CD14-positive monocyte (primary cell): Measurements from ENCODE around the gene DGKI. TPM values are rescaled to one million over a fixed set of nuclear protein-coding genes. Genes with fewer than 3 reads are reported as not detected.

ENCODE experiments used
- DNase-seq, 3 donors: peaks; one replicate each; pipeline ENCODE4 v3.0.0-alpha.2; 2011 to 2022
- H2AFZ ChIP-seq: 2 replicates; pipeline ENCODE4 v1.6.0; 2012; ENCODE audit warnings: mild to moderate bottlenecking, low read depth, low read length, inconsistent platforms; ENCODE audit not compliant: insufficient read depth, poor library complexity, severe bottlenecking
- H3K27ac ChIP-seq, 2 donors: 1 replicate in 1 of 2; 2 replicates in 1 of 2; pipeline ENCODE4 v1.5.1; 2012 to 2013; ENCODE audit warnings: low read length in 2 of 2, control low read depth in 1 of 2, inconsistent platforms in 1 of 2, low read depth in 1 of 2, mild to moderate bottlenecking in 1 of 2
- H3K27me3 ChIP-seq, 2 donors: one replicate each; pipeline versions ENCODE4 v1.6.0 to v1.6.1; 2011 to 2013; ENCODE audit warnings: low read length in 2 of 2; ENCODE audit not compliant: control insufficient read depth in 2 of 2, insufficient read depth in 2 of 2
- H3K36me3 ChIP-seq, 2 donors: replicated peaks in 1 of 2; 1 replicate in 1 of 2; 2 replicates in 1 of 2; pipeline versions ENCODE4 v1.5.1 to v1.6.1; 2012 to 2013; ENCODE audit warnings: low read length in 2 of 2, control low read depth in 1 of 2, inconsistent platforms in 1 of 2, mild to moderate bottlenecking in 1 of 2; ENCODE audit not compliant: insufficient read depth in 2 of 2, control insufficient read depth in 1 of 2
- H3K4me1 ChIP-seq, 2 donors: 1 replicate in 1 of 2; 2 replicates in 1 of 2; pipeline versions ENCODE4 v1.5.1 to v1.6.1; 2012 to 2013; ENCODE audit warnings: low read length in 2 of 2, control low read depth in 1 of 2, inconsistent platforms in 1 of 2, mild to moderate bottlenecking in 1 of 2, moderate library complexity in 1 of 2; ENCODE audit not compliant: insufficient read depth in 2 of 2, control insufficient read depth in 1 of 2
- H3K4me2 ChIP-seq: replicated peaks from 2 replicates; pipeline ENCODE3; 2012; ENCODE audit warnings: low read length, moderate library complexity, mild to moderate bottlenecking; ENCODE audit not compliant: poor library complexity, severe bottlenecking; ENCODE audit errors: extremely low read depth
- H3K4me3 ChIP-seq, 3 experiments: fragments of 200-600 bp in 1 of 3; sonication (generic) in 1 of 3; replicated peaks in 1 of 3; 1 replicate in 2 of 3; 2 replicates in 1 of 3; pipeline ENCODE4 v1.5.1; 2011 to 2013; ENCODE audit warnings: low read length in 3 of 3, mild to moderate bottlenecking in 3 of 3, control low read depth in 2 of 3, low read depth in 2 of 3, inconsistent platforms in 1 of 3, moderate library complexity in 1 of 3
- H3K79me2 ChIP-seq: 2 replicates; pipeline ENCODE4 v1.6.0; 2012; ENCODE audit warnings: mild to moderate bottlenecking, control low read depth, inconsistent platforms, low read length, moderate library complexity; ENCODE audit not compliant: insufficient read depth
- H3K9ac ChIP-seq: 2 replicates; pipeline ENCODE4 v1.6.0; 2017; ENCODE audit warnings: low read length, mild to moderate bottlenecking; ENCODE audit not compliant: insufficient read depth, poor library complexity, severe bottlenecking
- H3K9me3 ChIP-seq, 2 donors: replicated peaks in 1 of 2; 1 replicate in 1 of 2; 2 replicates in 1 of 2; pipeline versions ENCODE4 v1.5.1 to v1.6.1; 2012 to 2013; ENCODE audit warnings: low read length in 2 of 2, control low read depth in 1 of 2; ENCODE audit not compliant: control insufficient read depth in 1 of 2, insufficient read depth in 1 of 2
- H4K20me1 ChIP-seq: 2 replicates; pipeline ENCODE4 v1.6.0; 2012; ENCODE audit warnings: mild to moderate bottlenecking, low read length, control low read depth, moderate library complexity; ENCODE audit not compliant: insufficient read depth
- H3K27ac Mint-ChIP-seq, 7 donors: one replicate each; pipeline ENCODE4 v1.8.0; 2020; ENCODE audit warnings: mild to moderate bottlenecking in 7 of 7, mixed read lengths in 7 of 7, moderate library complexity in 6 of 7, inconsistent platforms in 2 of 7
- H3K27me3 Mint-ChIP-seq, 3 donors: one replicate each; pipeline ENCODE4 v1.8.0; 2021 to 2022; ENCODE audit warnings: low read depth in 3 of 3, mild to moderate bottlenecking in 3 of 3, mixed read lengths in 3 of 3, moderate library complexity in 3 of 3, inconsistent platforms in 1 of 3
- H3K36me3 Mint-ChIP-seq, 2 donors: one replicate each; pipeline ENCODE4 v1.8.0; 2020; ENCODE audit warnings: mixed read lengths in 2 of 2, inconsistent platforms in 1 of 2, mild to moderate bottlenecking in 1 of 2
- H3K4me1 Mint-ChIP-seq: one replicate; pipeline ENCODE4 v1.8.0; 2020; ENCODE audit warnings: mild to moderate bottlenecking, mixed read lengths
- H3K4me3 Mint-ChIP-seq, 2 donors: one replicate each; pipeline ENCODE4 v1.8.0; 2020; ENCODE audit warnings: mild to moderate bottlenecking in 2 of 2, mixed read lengths in 2 of 2, moderate library complexity in 1 of 2
- H3K9me3 Mint-ChIP-seq, 7 donors: one replicate each; pipeline ENCODE4 v1.8.0; 2020 to 2022; ENCODE audit warnings: mixed read lengths in 7 of 7, mild to moderate bottlenecking in 6 of 7, moderate library complexity in 6 of 7, inconsistent platforms in 2 of 7
- CTCF ChIP-seq: fragments of 200-600 bp; IDR thresholded peaks from one replicate; pipeline ENCODE4 v1.8.0; 2022; ENCODE audit warnings: antibody characterized with exemption, mild to moderate bottlenecking
- WGBS: methylation state at CpG from one replicate; pipeline ENCODE4 v1.1.5; 2013; ENCODE audit warnings: missing lambda C conversion rate; ENCODE audit not compliant: insufficient coverage; 5-methylcytosine and 5-hydroxymethylcytosine counted together
- intact Hi-C, 2 donors: fragments of 100-400 bp; cut with micrococcal nuclease; formaldehyde crosslinking; loops; one replicate each; pipeline versions ENCODE4 v1.15.0 to v1.15.1; 2023
- polyA plus RNA-seq, 3 donors: library from polyadenylated mRNA; depleted of rRNA in 1 of 3; unstranded in 2 of 3; stranded (reverse) in 1 of 3; fragments of 300-500 nt in 2 of 3; fragments of >200 nt in 1 of 3; fragmentation: Illumina TruSeq in 2 of 3; gene quantifications; 1 replicate in 2 of 3; 2 replicates in 1 of 3; pipeline ENCODE4 v1.2.3, GENCODE V29; 2012 to 2021

DGKI gene
- polyA plus RNA-seq, 3 donors = not detected

- Histone ChIP-seq H3K36me3 (no peaks in the 10 kb centered on the region), H3K9me3 (no peaks in the 10 kb centered on the region), H3K79me2 (no peaks in the 10 kb centered on the region), H3K4me2 (no peak overlapping the region), H3K9ac (no peak overlapping the region), H3K4me1 (no peaks in the 10 kb centered on the region), H2AFZ (no peak overlapping the region), H3K27ac (no peak overlapping the region), H3K27me3 (no peaks in the 10 kb centered on the region), H3K4me3 (no peak overlapping the region), H4K20me1 (no peaks in the 10 kb centered on the region)
- no peak for TF ChIP-seq CTCF
- H3K27ac Mint-ChIP-seq = no peak overlapping the region
- no peak for DNase-seq
- H3K4me1 Mint-ChIP-seq = no peaks in the 10 kb centered on the region
- no peaks in the 10 kb centered on the region for H3K9me3 Mint-ChIP-seq
- peaks cover 0 to 3% (median 0%) of the 10 kb centered on the region in 3 donors for H3K27me3 Mint-ChIP-seq
- WGBS = 72% methylated on average over 2 of the region's 6 CpGs
- intact Hi-C loops = no loop called here
- H3K36me3 Mint-ChIP-seq = no peaks in the 10 kb centered on the region
- H3K4me3 Mint-ChIP-seq = no peak overlapping the region
Observed at GRCh38 chr7:137469858-137470257, 376.9 kb downstream of the DGKI start.

- no peak overlapping the region for H2AFZ ChIP-seq
- no peak for TF ChIP-seq CTCF
- H3K4me2 ChIP-seq = no peak overlapping the region
Observed at GRCh38 chr7:137469191-137469811, 377.5 kb downstream of the DGKI start.

More at GRCh38 chr7:137469191-137469811, 377.5 kb downstream of the DGKI start:
- no peak for DNase-seq
- H3K4me3 ChIP-seq = no peak overlapping the region
- Mint-ChIP-seq H3K36me3 (no peaks in the 10 kb centered on the region), H3K27ac (no peak overlapping the region), H3K4me1 (no peaks in the 10 kb centered on the region), H3K9me3 (no peaks in the 10 kb centered on the region), H3K4me3 (no peak overlapping the region), H3K27me3 (peaks cover 0 to 3% (median 0%) of the 10 kb centered on the region in 3 donors)
- 63% methylated on average over 1 of the region's 5 CpGs for WGBS
- H3K36me3 ChIP-seq = no peaks in the 10 kb centered on the region
- H3K9ac ChIP-seq = no peak overlapping the region
- H3K27ac ChIP-seq = no peak overlapping the region
- no peaks in the 10 kb centered on the region for H3K9me3 ChIP-seq
- no peaks in the 10 kb centered on the region for H3K79me2 ChIP-seq
- no peaks in the 10 kb centered on the region for H4K20me1 ChIP-seq
- intact Hi-C loops = no loop called here
- H3K27me3 ChIP-seq = no peaks in the 10 kb centered on the region
- no peaks in the 10 kb centered on the region for H3K4me1 ChIP-seq
